Stomach (tissue), 4 donors: ENCODE data around the gene SIK3.

Experiments
- EP300 ChIP-seq: sonication (generic); formaldehyde crosslinking; IDR thresholded peaks from one replicate; pipeline ENCODE4 v1.6.1; 2017; ENCODE audit warnings: antibody characterized with exemption
- POLR2AphosphoS5 ChIP-seq, 3 donors: sonication (generic); formaldehyde crosslinking; IDR thresholded peaks; one replicate each; pipeline ENCODE4 v1.6.1; 2016; ENCODE audit warnings: antibody characterized with exemption in 3 of 3

DNA sequence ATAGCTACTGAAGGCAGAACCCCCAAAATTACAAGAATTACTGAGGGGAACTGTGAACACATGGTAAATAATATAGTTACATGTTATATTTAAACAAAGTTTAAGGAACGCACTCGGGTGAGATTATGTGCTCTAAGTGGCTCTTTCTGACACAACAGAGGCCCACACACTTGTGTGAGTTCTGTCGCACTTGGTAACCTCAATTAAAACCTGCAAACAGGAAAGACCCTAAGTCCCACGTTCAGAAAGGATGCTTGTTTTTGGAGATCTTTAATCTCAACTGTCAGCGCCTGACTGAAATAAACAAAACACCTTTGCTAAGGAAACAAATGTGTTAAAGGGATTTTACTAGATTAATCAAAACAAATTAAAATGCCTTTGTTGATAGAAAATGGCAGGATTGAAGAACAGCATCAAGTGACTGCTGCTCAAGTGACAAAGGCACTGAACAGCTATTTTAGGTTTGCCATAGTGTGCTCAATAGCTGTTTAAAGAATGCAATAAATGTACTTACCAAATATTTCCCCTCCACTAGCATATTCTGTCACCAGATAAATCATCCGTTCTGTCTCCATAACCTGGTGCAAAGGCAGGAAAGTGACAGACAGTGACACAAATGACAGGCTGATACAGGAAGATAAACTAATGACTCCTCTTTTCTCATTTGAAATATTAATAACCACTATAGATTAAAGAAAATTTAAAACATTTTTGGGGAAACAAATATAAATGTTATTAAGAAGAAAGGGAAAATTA lies 144.5 kb downstream of the SIK3 start:
- TF ChIP-seq EP300: no peak
- no peak for TF ChIP-seq POLR2AphosphoS5 (IDR thresholded peaks at IDR 0.05)
